SU-DHL-6 (cell line): Measurements from ENCODE around the gene ADAM8.

Experiments
- H2AFZ ChIP-seq: fragments of 200-600 bp; sonication (generic); 2 replicates; pipeline ENCODE4 v1.6.1; 2014; ENCODE audit warnings: low read depth, mild to moderate bottlenecking, moderate library complexity, mixed read lengths, antibody characterized with exemption, low read length; ENCODE audit not compliant: severe bottlenecking
- H3F3A ChIP-seq: fragments of 200-600 bp; shearing (Covaris generic); 2 replicates; pipeline ENCODE4 v1.6.0; 2016; ENCODE audit warnings: antibody characterized with exemption, mild to moderate bottlenecking; ENCODE audit not compliant: insufficient read depth
- H3K27ac ChIP-seq: fragments of 200-600 bp; sonication (generic); 2 replicates; pipeline ENCODE4 v1.5.1; 2016; ENCODE audit warnings: low read depth, mild to moderate bottlenecking, low read length, moderate library complexity, mixed read lengths
- H3K27me3 ChIP-seq: fragments of 200-600 bp; sonication (generic), shearing (Covaris generic); 2 replicates; pipeline ENCODE4 v1.6.0; 2014; ENCODE audit warnings: mild to moderate bottlenecking, low read length
- H3K36me3 ChIP-seq: fragments of 200-600 bp; sonication (generic); 2 replicates; pipeline ENCODE4 v1.6.1; 2014; ENCODE audit warnings: mild to moderate bottlenecking, low read length, mixed read lengths
- H3K4me2 ChIP-seq: fragments of 300-600, 200-600 bp; shearing (Covaris generic), sonication (generic); 2 replicates; pipeline ENCODE4 v1.6.0; 2014; ENCODE audit warnings: low read length, low read depth, mild to moderate bottlenecking; ENCODE audit not compliant: poor library complexity, severe bottlenecking
- H3K4me3 ChIP-seq: fragments of 200-600 bp; sonication (generic); 2 replicates; pipeline ENCODE4 v1.5.1; 2014; ENCODE audit warnings: antibody characterized with exemption, low read length, mild to moderate bottlenecking, mixed read lengths; ENCODE audit not compliant: insufficient read depth, poor library complexity, severe bottlenecking
- H3K79me2 ChIP-seq: fragments of 200-600 bp; sonication (generic); 2 replicates; pipeline ENCODE4 v1.6.1; 2014; ENCODE audit warnings: mild to moderate bottlenecking, low read length, moderate library complexity; ENCODE audit not compliant: insufficient read depth
- H3K9ac ChIP-seq: fragments of 200-600 bp; sonication (generic); 2 replicates; pipeline ENCODE4 v1.7.0; 2014; ENCODE audit warnings: mild to moderate bottlenecking, low read length
- H3K9me2 ChIP-seq: fragments of 200-600 bp; sonication (generic); replicated peaks from 2 replicates; pipeline ENCODE4 v1.6.1; 2014; ENCODE audit warnings: low read length; ENCODE audit not compliant: insufficient read depth
- H3K9me3 ChIP-seq: fragments of 200-600 bp; sonication (generic); 2 replicates; pipeline ENCODE4 v1.6.1; 2014; ENCODE audit warnings: low read length, mixed read lengths; ENCODE audit not compliant: insufficient read depth
- H4K20me1 ChIP-seq: fragments of 200-600 bp; sonication (generic); 2 replicates; pipeline ENCODE4 v1.6.1; 2014; ENCODE audit warnings: low read depth, mild to moderate bottlenecking, antibody characterized with exemption, low read length, moderate library complexity, mixed read lengths
- CTCF ChIP-seq: fragments of 200-600 bp; sonication (generic); IDR thresholded peaks from one replicate; pipeline ENCODE4 v1.5.1; 2017; ENCODE audit warnings: antibody characterized with exemption, mild to moderate bottlenecking, low read length, moderate library complexity; ENCODE audit not compliant: insufficient read depth, poor library complexity, severe bottlenecking
- EZH2phosphoT487 ChIP-seq: fragments of 200-600 bp; sonication (generic), shearing (Covaris generic); conservative IDR thresholded peaks from 2 replicates; pipeline ENCODE4 v1.6.1; 2018; ENCODE audit warnings: mild to moderate bottlenecking, antibody characterized with exemption, low read length, moderate library complexity, mixed read lengths

The ADAM8 gene

DNA sequence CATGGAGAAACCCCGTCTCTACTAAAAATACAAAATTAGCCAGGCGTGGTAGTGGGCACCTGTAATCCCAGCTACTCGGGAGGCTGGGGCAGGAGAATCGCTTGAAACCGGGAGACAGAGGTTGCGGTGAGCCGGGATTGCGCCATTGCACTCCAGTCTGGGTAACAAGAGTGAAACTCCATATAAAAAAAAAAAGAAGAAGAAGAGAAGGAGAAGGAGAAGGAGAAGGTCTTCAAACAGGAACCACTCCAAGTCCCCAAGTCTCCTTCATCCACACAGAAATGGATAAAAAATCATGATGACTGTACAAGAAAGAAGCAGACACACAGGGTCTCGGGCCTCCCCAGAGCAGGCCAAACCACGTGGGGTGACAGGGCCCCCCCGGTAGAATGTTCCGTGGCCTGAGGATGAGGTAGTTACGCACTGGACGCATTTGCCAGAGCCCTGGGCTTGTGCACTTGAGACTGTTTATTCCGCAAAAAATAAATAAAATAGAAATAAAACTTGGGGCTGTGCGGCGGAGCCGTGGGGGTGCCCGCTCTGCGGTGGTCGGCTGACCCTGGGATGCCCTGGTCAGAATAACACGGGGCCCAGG lies 23.2 kb downstream of the ADAM8 start:
- no peak overlapping the region for H3K4me3 ChIP-seq
- H4K20me1 ChIP-seq = no peaks in the 10 kb centered on the region
- TF ChIP-seq EZH2phosphoT487 (no peak), CTCF (no peak)
- no peak overlapping the region for H3K4me2 ChIP-seq
- no peak overlapping the region for H3K27ac ChIP-seq
- H3K9ac ChIP-seq = no peak overlapping the region
- H3K36me3 ChIP-seq = no peaks in the 10 kb centered on the region
- no peaks in the 10 kb centered on the region for H3F3A ChIP-seq
- H3K9me2 ChIP-seq = no peaks in the 10 kb centered on the region
- H3K9me3 ChIP-seq = no peaks in the 10 kb centered on the region
- no peak overlapping the region for H2AFZ ChIP-seq
- H3K27me3 ChIP-seq = no peaks in the 10 kb centered on the region
- H3K79me2 ChIP-seq = no peaks in the 10 kb centered on the region

- H3K27me3 ChIP-seq = no peaks in the 10 kb centered on the region
- H3K9me2 ChIP-seq = no peaks in the 10 kb centered on the region
- TF ChIP-seq EZH2phosphoT487 (no peak), CTCF (no peak)
- no peaks in the 10 kb centered on the region for H3K9me3 ChIP-seq
- H3K9ac ChIP-seq = no peak overlapping the region
- H4K20me1 ChIP-seq = no peaks in the 10 kb centered on the region
- H2AFZ ChIP-seq = no peak overlapping the region
- no peaks in the 10 kb centered on the region for H3K79me2 ChIP-seq
- H3F3A ChIP-seq = no peaks in the 10 kb centered on the region
- no peak overlapping the region for H3K27ac ChIP-seq
- no peak overlapping the region for H3K4me2 ChIP-seq
- no peaks in the 10 kb centered on the region for H3K36me3 ChIP-seq
- no peak overlapping the region for H3K4me3 ChIP-seq
Observed at GRCh38 chr10:133252223-133252552, 24.5 kb downstream of the ADAM8 start.

DNA sequence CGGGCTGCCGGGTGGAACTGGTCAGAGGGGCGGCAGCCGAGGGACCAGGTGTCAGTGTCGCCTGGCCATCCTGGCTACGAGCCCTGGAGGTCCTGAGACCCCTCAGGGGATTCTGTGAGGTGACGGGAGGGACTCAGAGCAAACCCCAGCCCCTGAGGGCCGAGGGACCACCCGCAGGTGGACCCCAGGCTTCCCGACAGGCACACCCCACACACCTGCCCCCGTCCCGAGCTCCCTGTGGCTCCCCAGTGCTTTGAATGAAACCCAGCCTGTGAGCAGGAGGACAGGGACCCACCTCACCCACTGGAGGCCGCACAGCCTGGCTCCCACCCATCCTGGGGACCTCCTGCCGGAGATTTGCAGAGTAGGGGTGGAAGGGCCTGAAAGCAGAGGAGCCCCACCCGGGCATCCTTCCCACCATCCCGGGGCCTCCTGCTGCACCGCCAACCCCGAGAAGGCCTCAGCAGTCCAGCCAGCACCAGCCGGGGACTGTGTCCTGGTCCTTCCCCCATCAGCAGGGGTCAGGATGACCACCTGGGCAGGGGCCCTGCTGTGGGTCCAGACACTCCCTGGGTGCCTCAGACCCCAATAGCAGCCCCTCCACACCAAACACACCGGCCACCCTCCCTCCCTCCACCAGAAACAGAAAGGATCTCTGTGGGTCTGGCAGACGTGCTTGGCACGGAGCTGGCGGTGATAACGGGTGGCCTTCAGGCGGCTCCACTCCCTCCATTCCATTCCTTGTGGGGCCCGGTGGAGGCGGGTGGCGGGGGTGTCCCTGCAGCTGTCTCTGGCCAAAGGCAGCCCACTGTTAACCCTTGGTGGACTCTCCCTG lies 25.1 kb downstream of the ADAM8 start:
- no peaks in the 10 kb centered on the region for H3K79me2 ChIP-seq
- no peaks in the 10 kb centered on the region for H3K27me3 ChIP-seq
- no peak overlapping the region for H2AFZ ChIP-seq

More for the DNA sequence above, 25.1 kb downstream of the ADAM8 start:
- H3K9ac ChIP-seq = no peak overlapping the region
- H3K27ac ChIP-seq = no peak overlapping the region
- no peak overlapping the region for H3K4me2 ChIP-seq
- H3K36me3 ChIP-seq = no peaks in the 10 kb centered on the region
- no peaks in the 10 kb centered on the region for H3K9me2 ChIP-seq
- TF ChIP-seq EZH2phosphoT487 (no peak), CTCF (no peak)
- no peak overlapping the region for H3K4me3 ChIP-seq
- H4K20me1 ChIP-seq = no peaks in the 10 kb centered on the region
- no peaks in the 10 kb centered on the region for H3F3A ChIP-seq
- H3K9me3 ChIP-seq = no peaks in the 10 kb centered on the region
